ENCODE measurements around the gene MAP3K14.

DNA sequence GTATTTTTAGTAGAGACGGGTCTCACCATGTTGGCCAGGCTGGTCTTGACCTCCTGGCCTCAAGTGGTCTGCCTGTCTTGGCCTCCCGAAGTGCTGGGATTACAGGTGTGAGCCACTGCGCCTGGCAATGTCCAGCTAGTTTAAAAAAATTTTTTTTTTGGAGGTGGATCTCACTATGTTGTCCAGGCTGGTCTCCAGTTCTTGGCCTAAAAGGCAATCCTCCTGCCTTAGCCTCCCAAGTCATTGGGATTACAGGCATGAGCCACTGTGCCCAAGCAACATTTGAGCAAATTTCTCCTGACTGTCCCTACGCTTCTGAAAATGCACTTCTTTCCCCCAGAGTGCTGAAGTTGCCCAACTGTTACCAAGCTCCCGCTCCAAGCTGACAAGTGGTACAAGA, 8.0 kb downstream of the MAP3K14 start:
- TF ChIP-seq, protein P1, sequence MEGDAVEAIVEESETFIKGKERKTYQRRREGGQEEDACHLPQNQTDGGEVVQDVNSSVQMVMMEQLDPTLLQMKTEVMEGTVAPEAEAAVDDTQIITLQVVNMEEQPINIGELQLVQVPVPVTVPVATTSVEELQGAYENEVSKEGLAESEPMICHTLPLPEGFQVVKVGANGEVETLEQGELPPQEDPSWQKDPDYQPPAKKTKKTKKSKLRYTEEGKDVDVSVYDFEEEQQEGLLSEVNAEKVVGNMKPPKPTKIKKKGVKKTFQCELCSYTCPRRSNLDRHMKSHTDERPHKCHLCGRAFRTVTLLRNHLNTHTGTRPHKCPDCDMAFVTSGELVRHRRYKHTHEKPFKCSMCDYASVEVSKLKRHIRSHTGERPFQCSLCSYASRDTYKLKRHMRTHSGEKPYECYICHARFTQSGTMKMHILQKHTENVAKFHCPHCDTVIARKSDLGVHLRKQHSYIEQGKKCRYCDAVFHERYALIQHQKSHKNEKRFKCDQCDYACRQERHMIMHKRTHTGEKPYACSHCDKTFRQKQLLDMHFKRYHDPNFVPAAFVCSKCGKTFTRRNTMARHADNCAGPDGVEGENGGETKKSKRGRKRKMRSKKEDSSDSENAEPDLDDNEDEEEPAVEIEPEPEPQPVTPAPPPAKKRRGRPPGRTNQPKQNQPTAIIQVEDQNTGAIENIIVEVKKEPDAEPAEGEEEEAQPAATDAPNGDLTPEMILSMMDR (conservative IDR thresholded peaks at IDR 0.05; ENCODE audit: low read length) = no peak
- no peak for TF ChIP-seq EZH2phosphoT487 (IDR thresholded peaks at IDR 0.05; ENCODE audit: borderline replicate concordance)
